ENCODE data around the gene IHH. TPM values are rescaled to one million over a fixed set of nuclear protein-coding genes. Genes with fewer than 3 reads are reported as not detected.

IHH gene
- total RNA-seq, 1 experiment from 2014 or later: not detected

- Histone ChIP-seq H2BK120ac (ENCODE audit: low read depth, low read length, poor library complexity, severe bottlenecking) (no peak overlapping the region), H3K56ac (ENCODE audit: insufficient read length, low read depth, low read length) (no peak overlapping the region), H3K9ac (ENCODE audit: extremely low read depth, insufficient read length, low read length) (no peak overlapping the region), H2BK5ac (ENCODE audit: insufficient read length, low read length) (no peak overlapping the region), H3K79me1 (ENCODE audit: insufficient read depth, low read depth, low read length, poor library complexity, severe bottlenecking) (no peaks in the 10 kb centered on the region), H2BK12ac (ENCODE audit: insufficient read length, low read depth, low read length) (no peak overlapping the region), H2BK15ac (ENCODE audit: low read depth, low read length) (no peak overlapping the region), H3K4me1 (ENCODE audit: insufficient read depth, low read length) (no peaks in the 10 kb centered on the region), H3K14ac (ENCODE audit: insufficient read depth, low read length) (no peak overlapping the region), H3K23me2 (ENCODE audit: insufficient read length, low read depth, low read length, poor library complexity, severe bottlenecking) (no peaks in the 10 kb centered on the region), H4K8ac (replicated peaks; ENCODE audit: insufficient read length, low read depth, low read length) (no peak overlapping the region), H3K9me3 (ENCODE audit: control insufficient read depth, low read depth, low read length) (no peaks in the 10 kb centered on the region), H3K4ac (ENCODE audit: low read depth, low read length) (no peak overlapping the region), H3K27me3 (ENCODE audit: insufficient read depth, low read length) (no peaks in the 10 kb centered on the region; the same call in 1 of the 2 replicates), H4K5ac (ENCODE audit: insufficient read length, low read depth, low read length) (no peak overlapping the region), H2AFZ (ENCODE audit: low read length) (no peak overlapping the region), H3K23ac (ENCODE audit: insufficient read length, low read depth, low read length) (no peak overlapping the region), H2BK20ac (ENCODE audit: low read depth, low read length, poor library complexity, severe bottlenecking) (no peak overlapping the region), H3K27ac (ENCODE audit: insufficient read length, low read depth, low read length) (no peak overlapping the region), H3K4me2 (ENCODE audit: insufficient read depth, insufficient read length, low read length) (no peak overlapping the region), H4K20me1 (ENCODE audit: control insufficient read depth, insufficient read depth, insufficient read length) (no peaks in the 10 kb centered on the region), H4K91ac (ENCODE audit: insufficient read length, low read depth, low read length) (no peak overlapping the region), H3T11ph (ENCODE audit: low read length) (no peak overlapping the region), H2AK5ac (ENCODE audit: insufficient read length, low read length) (no peak overlapping the region), H3K18ac (ENCODE audit: insufficient read length, low read depth, low read length) (no peak overlapping the region), H3K79me2 (ENCODE audit: insufficient read depth, low read length) (no peaks in the 10 kb centered on the region)
- no peak for DNase-seq
- H3K27ac Mint-ChIP-seq: peak overlapping the region in 1 of 3 experiments; percentile 91; a peak in 1 of 7 replicates
- peaks cover 6 to 7% of the 10 kb centered on the region in 2 experiments for H3K4me1 Mint-ChIP-seq
- H3K4me3 Mint-ChIP-seq: no peak overlapping the region
- peaks cover 17% of the 10 kb centered on the region for H3K27me3 Mint-ChIP-seq (ENCODE audit: low read depth)
- WGBS (ENCODE audit: extremely low coverage, insufficient read length, low lambda C conversion rate): no CpG with 5 or more reads among the region's 5 CpGs
- TF ChIP-seq, protein P1, sequence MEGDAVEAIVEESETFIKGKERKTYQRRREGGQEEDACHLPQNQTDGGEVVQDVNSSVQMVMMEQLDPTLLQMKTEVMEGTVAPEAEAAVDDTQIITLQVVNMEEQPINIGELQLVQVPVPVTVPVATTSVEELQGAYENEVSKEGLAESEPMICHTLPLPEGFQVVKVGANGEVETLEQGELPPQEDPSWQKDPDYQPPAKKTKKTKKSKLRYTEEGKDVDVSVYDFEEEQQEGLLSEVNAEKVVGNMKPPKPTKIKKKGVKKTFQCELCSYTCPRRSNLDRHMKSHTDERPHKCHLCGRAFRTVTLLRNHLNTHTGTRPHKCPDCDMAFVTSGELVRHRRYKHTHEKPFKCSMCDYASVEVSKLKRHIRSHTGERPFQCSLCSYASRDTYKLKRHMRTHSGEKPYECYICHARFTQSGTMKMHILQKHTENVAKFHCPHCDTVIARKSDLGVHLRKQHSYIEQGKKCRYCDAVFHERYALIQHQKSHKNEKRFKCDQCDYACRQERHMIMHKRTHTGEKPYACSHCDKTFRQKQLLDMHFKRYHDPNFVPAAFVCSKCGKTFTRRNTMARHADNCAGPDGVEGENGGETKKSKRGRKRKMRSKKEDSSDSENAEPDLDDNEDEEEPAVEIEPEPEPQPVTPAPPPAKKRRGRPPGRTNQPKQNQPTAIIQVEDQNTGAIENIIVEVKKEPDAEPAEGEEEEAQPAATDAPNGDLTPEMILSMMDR (conservative IDR thresholded peaks at IDR 0.05): no peak
- no peaks in the 10 kb centered on the region for H3K9me3 Mint-ChIP-seq
- no peaks in the 10 kb centered on the region for H3K36me3 Mint-ChIP-seq (ENCODE audit: insufficient read depth in 1 of 3, low read depth in 3 of 3)
Measured at GRCh38 chr2:219022616-219023015, 38.1 kb downstream of the IHH start.
